NCI-H2171 (cell line): ENCODE measurements around the gene C1QC.
"Not testable (repeated sequence)": the region's sequence is repeated elsewhere in the genome, so short reads cannot be mapped to it uniquely, and the experiment has no call there.

ENCODE experiments used
- DNase-seq: peaks from one replicate; lab custom pipeline; 2025; lab: John Stamatoyannopoulos, UW

C1QC gene

GRCh38 chr1:22650089-22650693 is 6.8 kb downstream of the C1QC start:
- no peak for DNase-seq

DNA sequence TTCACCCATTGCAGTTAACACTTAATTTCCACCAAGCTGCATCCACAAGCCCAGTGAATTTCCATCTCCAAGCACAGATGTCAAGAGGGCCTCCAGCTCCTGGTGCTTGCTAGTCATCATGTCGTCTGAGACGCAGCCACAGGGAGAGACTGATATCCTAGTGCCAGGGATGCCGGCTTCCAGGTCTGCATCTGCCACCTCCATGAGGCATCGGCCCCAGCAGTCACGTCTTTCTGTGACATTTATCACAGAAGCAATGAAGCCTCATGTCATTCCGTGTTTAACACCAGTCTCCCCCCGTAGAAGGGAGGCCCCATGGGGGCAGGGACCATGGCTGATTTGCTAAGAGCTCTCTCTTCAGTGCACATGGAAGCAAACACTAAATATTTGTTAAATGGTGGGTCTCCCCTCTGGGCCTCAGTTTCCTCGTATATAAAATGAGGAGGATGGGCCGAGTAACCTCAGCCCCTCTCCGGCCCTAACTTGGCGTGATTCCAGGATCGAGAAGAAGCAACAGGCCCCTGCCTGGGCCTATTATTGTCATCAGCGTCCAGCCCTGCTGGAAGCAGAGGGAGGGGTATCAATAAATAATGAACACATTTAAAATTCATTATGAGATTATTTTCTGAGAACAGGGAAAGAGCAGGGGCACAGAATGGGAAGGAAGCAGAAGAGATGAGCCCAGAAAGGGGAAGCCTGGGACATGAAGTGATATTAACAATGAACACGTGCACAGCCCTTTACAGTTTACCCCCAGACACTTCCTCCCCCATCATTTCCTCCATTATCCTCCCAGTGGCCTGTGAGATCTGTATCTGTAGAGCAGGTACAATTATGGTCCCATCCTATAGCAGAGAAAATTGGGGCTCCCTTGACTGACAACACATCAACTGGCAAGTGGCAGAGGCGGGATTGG is 8.8 kb downstream of the C1QC start:
- no peak for DNase-seq

- no peak for DNase-seq
Measured at GRCh38 chr1:22652881-22653316, 9.5 kb downstream of the C1QC start, which contains the start of gene C1QB. Gene C1QB (plus strand): TSS chr1:22653236. CDS start chr1:22659463, 6,227 bp downstream.

GRCh38 chr1:22654692-22655091 is 11.3 kb downstream of the C1QC start:
- no peak for DNase-seq

DNA sequence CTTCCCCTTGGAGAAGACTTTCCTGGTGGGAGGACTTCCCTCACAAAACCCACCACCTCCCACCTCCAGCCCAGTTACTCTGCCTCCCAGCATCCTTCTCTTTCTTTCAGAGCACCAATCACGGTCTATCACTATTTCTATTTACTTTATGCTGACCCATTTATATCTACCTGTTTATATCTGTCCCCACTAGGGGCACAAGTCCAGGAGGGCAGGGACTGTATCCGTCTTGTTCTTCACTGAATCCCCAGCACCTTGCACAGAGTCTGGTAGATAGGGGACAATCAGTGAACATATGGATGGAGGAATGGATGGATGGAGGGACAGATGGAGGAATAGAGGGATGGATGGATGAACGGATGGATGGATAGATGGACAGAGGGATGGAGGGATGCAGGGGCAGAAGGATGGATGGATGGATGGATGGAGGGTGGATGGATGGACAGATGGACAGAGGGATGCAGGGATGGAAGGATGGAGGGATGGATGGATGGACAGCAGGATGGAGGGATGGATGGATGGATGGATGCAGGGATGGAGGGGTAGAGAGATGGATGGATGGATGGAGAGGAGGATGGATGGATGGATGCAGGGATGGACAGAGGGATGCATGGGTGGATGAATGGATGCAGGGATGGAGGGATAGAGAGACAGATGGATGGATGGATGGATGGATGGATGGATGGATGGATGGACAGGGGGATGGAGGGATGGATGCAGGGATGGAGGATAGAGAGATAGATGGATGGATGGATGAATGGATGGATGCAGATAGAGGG is 15.1 kb downstream of the C1QC start:
- DNase-seq, result no peak

GRCh38 chr1:22660716-22661241 is 17.3 kb downstream of the C1QC start:
- no peak for DNase-seq

DNA sequence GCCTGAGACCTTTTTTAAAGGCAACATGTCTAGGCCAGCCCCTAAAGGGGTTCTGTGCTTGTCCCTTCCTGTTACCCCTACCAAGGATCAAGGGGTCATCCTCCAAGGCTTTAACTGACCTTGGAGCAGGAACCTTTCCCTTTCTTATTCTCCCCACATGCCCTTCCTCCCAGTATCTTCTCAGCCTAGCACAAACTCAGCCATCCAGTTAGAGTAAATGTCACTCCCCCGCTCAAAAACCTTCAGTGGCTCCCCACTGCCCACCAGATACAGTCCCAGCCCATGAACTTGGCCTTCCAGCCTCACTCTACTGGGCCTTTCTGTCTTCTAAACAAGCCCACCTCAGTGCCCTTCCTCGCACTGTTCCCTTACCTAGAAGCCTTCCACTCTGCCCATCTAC is 18.4 kb downstream of the C1QC start:
- DNase-seq, result no peak

GRCh38 chr1:22662318-22662717 is 18.9 kb downstream of the C1QC start:
- DNase-seq, result peak; percentile 21

DNA sequence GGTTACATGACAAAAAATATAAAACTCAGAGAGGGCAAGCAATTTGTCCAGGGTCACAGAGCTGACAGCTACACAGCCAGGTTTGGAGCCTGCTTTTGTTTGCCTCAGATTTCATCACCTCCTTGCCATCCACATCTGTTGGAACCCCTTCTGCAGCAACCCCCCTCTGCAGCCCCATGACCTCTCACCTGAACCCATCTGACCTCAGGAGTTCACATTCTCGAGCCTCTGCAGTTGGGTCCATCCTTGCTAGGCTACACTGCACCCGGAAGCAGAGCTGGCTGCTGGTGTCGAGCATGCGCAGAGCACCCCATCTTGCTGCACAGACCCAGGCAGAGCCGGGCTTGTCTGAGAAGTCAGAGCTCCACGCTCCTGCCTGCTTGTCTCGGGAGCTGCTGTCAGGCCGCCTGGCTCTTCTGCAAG is 19.6 kb downstream of the C1QC start:
- DNase-seq, result no peak

DNA sequence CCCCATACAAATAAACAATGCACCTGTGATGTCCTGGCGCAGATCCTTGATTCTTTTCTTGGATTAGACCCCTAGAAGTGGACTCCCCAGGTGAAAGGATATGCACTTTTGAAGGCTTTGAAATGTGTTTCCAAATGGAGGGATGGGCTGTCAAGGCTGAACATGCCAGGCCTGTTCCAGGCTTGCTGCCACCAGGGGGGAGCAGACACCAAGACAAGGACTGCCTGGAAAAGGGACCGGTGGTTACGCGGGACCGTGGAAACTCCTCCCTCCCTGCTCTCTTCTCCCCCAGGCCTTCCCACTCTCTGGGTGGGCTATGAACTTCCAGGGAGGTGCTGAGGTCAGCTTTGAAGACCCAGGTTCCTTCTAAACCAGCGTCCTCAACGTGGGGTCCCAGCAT is 22.3 kb downstream of the C1QC start:
- peak; percentile 7 for DNase-seq

DNA sequence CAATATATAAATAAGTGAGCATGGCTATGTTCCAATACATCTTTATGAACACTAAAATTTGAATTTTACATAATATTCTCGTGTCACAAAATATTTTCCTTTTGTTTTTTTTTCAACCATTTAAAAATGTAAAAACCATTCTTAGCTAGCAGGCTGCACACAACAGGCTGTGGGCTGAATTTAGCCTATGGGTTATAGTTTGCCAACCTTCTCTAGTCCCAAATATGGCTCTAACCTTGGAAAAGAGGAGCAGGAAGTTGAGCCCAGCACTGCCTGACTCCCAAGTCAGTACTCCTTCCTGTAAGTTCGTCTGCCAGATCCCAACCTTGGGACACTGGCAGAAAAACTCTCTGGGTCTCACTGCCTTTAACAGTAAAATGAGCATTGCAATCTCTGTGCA is 23.0 kb downstream of the C1QC start:
- DNase-seq, result no peak

GRCh38 chr1:22668840-22669239 is 25.4 kb downstream of the C1QC start:
- not testable (repeated sequence) for DNase-seq

GRCh38 chr1:22670352-22670975 is 27.0 kb downstream of the C1QC start:
- peak; percentile 79 for DNase-seq

DNA sequence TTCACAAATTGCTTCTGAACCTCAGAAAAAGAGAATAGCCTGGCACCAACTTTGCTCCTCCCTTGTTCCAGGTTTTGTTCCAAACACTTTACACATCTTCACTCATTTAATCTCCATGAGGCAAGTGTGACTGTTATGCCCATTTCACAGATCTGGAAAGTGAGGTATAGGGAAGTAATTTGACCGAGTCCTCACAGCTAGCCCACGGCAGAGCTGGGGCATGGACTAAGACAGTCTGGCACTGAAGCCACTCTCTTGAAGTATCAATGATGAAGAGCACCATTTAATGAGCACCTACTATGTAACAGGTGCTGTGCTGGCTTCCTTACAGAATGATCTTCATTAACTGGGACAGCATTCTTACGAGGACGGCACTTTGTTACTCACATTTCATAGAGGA is 28.6 kb downstream of the C1QC start:
- no peak for DNase-seq

DNA sequence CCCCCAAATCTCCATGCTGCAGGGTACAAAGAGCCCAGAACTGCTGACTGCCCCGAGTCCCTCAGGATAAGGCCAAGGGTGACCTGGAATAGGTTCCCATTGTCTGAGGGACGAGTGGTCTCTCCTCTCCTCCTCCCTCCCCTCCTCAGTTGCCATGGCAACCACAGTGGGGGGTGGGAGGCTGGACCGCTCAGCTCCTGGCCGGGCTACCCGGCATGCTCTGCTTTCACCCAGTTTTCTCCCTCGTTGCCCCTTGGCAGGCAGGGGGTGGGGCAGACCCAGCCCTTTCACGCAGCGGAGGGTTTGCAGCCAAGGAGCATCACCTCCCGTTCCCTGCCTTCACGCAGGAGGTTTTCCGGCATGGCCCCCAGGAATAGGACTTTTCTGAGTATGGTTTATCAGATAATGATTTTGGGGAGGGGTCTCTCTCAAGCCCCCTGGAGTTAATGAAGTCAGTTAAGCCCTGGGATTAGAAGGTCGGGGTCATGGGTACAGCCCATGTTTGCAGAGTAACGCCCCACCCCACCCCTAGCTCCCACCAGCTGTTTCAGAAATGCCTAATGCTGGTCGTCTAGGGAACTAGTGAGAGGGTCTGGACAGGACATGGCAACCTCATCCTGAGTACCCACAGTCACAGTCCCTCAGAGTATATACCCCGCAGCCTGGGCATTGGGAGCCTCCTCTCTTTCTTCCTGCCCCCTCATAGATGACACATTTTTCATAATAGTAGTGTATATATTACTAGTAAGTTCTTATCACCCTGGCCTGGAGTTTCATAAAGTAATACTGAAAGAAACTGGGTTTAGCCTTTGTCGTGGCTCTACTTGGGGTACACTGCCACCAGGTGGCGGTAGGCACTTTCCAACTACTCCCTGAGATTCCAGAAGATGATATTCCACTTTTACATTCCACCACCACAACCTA is 30.3 kb downstream of the C1QC start:
- peak; percentile 25 for DNase-seq

DNA sequence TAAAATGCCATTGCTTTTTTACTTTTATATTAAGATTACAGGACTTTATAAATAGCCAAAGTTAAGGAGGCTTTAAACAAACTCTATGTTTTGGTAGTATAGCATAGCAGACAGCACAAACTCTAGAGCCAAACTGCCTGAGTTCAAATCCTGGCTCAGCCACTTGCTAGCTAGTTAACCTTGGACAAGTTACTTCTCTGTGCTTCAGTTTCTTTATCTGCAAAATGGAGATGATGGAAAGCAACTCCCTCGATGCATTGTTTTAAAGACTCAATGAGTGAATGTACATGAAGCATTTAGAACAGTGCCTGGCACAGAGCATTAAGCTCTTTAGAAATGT is 30.9 kb downstream of the C1QC start:
- no peak for DNase-seq

- DNase-seq, result not testable (repeated sequence)
Measured at GRCh38 chr1:22676151-22676550, 32.7 kb downstream of the C1QC start.

DNA sequence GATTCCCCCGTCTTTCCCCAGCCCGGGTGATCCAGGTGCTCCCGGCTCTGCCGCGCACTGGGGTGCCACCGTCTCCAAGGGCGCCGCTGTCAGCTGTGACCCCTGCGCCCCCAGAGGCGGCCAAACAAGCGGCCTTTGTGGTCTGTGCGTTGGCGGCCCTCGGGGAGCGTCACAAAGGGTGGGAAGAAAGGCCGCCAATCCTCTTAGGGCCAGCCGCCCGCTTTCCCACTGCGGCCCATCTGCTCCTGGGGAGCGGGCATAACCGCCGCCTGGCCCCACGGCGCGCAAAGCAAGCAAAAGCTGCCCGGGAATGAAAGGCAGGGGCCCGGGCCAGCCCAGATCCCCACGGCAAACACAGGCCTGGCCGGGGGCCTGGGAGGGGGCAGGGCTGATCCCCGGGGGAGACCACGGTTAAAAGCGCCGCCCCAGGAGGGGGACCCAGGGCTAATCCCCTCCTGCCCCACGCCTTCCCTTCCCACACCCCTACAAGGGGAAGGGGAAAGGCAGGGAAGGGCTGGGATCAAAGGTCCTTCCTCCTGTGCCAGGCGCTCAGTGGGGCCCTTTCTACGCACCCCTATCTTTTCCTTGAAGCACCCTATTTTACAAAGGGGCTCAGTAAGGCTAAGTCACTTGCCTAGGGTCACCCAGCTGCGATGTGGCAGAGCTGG is 33.6 kb downstream of the C1QC start:
- no peak for DNase-seq

DNA sequence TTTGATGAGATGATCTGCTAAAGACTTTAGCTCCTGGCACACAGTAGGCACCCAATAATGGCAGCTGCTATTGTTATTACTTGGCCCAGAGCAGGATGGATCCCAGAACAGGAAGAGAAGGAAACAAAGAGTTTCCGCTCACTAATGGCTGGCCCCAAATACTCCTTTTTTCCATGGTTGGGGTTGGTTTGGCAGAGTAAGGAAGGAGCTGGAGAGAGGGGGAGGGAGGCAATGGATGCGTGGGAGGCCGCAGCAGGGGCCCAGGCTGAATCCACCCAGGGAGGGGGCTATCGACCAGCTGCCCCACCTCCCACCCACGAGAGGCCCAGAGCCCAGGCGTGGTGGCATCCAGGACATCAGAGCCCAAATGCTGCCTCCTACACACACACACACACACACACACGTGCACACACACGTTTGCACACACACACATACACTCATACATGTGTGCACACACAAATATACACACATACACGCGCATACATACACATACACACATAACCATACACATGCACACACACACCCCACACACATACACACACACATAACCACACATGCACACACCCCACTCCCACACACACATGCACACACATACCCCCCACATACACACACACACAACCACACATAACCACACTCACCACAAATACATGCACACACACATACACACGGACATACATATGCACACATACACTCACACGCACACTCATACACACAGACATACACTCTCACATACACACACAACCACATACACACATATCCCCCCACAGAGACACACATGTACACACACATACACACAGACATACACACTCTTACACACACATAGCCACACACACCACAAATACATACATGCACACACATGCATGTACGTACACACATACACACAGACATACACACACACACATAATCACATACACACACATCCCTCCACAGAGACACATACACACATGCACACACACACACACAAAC is 34.8 kb downstream of the C1QC start:
- no peak for DNase-seq
